Glutamatergic neuron (in vitro differentiated cells): ENCODE results near the gene GNL1. TPM values are rescaled to one million over a fixed set of nuclear protein-coding genes. Genes with fewer than 3 reads are reported as not detected.

Experiments used
- DNase-seq: peaks from one replicate; pipeline ENCODE4 v3.0.0; 2022
- H3K27ac Mint-ChIP-seq: one replicate; pipeline ENCODE4 v1.8.0; 2020; ENCODE audit warnings: mild to moderate bottlenecking, mixed read lengths, inconsistent platforms; ENCODE audit not compliant: unreplicated experiment
- H3K27me3 Mint-ChIP-seq: one replicate; pipeline ENCODE4 v1.8.0; 2020; ENCODE audit warnings: mild to moderate bottlenecking, moderate library complexity, mixed read lengths, inconsistent platforms; ENCODE audit not compliant: unreplicated experiment
- H3K36me3 Mint-ChIP-seq: one replicate; pipeline ENCODE4 v1.8.0; 2020; ENCODE audit warnings: mild to moderate bottlenecking, mixed read lengths, inconsistent platforms; ENCODE audit not compliant: unreplicated experiment
- H3K4me1 Mint-ChIP-seq: one replicate; pipeline ENCODE4 v1.8.0; 2020; ENCODE audit warnings: mild to moderate bottlenecking, low read depth, mixed read lengths, inconsistent platforms; ENCODE audit not compliant: unreplicated experiment
- H3K4me3 Mint-ChIP-seq: one replicate; pipeline ENCODE4 v1.8.0; 2020; ENCODE audit warnings: mild to moderate bottlenecking, mixed read lengths, inconsistent platforms; ENCODE audit not compliant: unreplicated experiment
- H3K9me3 Mint-ChIP-seq: one replicate; pipeline ENCODE4 v1.8.0; 2020; ENCODE audit warnings: mild to moderate bottlenecking, moderate library complexity, mixed read lengths, inconsistent platforms; ENCODE audit not compliant: unreplicated experiment
- total RNA-seq: library from RNA; stranded (reverse); fragmentation: NEBNext Ultra II Directional; extraction: Animal tissue kit (Norgen Biotek cat#: 25700); gene quantifications from one replicate; pipeline ENCODE4 v1.2.1, GENCODE V29; 2021; ENCODE audit not compliant: unreplicated experiment
- TF ChIP-seq, protein P1 (sequence below): fragments of 200-600 bp; sonication (generic); IDR thresholded peaks from one replicate; pipeline ENCODE4 v1.5.0; 2021; ENCODE audit not compliant: partially characterized antibody, unreplicated experiment

The GNL1 gene
- total RNA-seq, 1 donor from 2014 or later: 42.1 TPM

DNA sequence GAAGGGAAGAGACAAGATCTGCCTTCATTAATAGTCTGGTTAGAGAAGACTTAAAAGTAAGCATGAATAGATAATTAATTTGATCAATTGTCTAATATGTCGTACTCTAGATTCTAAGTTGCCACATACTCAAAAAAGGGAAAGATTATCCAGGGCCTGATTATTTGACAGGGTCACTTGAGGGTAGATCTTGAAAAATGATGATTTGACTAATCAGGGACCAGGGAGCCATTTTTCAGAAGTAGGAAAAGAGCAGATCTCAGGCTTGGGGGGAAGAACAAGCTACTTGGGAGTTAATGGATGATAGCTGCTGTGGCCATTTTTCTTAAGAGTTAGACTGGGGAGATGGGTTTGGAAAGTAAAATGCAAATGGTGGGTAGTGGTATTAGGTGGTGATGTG, 36.0 kb upstream of the GNL1 start:
- Mint-ChIP-seq H3K36me3 (no peaks in the 10 kb centered on the region), H3K9me3 (no peaks in the 10 kb centered on the region), H3K4me1 (no peaks in the 10 kb centered on the region), H3K27me3 (peaks cover 3% of the 10 kb centered on the region), H3K27ac (no peak overlapping the region), H3K4me3 (no peak overlapping the region)
- no peak for DNase-seq
- TF ChIP-seq, protein P1, sequence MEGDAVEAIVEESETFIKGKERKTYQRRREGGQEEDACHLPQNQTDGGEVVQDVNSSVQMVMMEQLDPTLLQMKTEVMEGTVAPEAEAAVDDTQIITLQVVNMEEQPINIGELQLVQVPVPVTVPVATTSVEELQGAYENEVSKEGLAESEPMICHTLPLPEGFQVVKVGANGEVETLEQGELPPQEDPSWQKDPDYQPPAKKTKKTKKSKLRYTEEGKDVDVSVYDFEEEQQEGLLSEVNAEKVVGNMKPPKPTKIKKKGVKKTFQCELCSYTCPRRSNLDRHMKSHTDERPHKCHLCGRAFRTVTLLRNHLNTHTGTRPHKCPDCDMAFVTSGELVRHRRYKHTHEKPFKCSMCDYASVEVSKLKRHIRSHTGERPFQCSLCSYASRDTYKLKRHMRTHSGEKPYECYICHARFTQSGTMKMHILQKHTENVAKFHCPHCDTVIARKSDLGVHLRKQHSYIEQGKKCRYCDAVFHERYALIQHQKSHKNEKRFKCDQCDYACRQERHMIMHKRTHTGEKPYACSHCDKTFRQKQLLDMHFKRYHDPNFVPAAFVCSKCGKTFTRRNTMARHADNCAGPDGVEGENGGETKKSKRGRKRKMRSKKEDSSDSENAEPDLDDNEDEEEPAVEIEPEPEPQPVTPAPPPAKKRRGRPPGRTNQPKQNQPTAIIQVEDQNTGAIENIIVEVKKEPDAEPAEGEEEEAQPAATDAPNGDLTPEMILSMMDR: no peak

DNA sequence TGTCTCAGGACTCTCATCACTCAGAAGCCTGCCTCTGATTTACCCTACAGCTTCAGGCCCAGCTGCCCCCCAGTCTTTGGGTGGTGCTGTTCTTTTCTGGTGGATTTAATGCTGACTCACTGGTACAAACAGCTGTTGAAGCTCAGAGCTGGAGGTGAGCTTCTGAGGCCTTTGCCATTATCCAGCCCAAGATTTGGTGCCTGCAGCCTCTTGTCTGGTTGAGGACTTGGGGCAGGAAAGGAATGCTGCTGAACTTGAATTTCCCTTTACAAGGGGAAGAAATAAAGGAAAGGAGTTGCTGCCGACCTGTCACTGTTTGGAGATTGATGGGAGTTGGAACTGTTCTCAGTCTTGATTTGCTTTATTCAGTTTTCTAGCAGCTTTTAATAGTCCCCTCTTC, 34.7 kb upstream of the GNL1 start:
- TF ChIP-seq, protein P1: no peak
- DNase-seq: no peak
- no peaks in the 10 kb centered on the region for H3K9me3 Mint-ChIP-seq
- H3K27me3 Mint-ChIP-seq: peaks cover 2% of the 10 kb centered on the region
- peaks cover 6% of the 10 kb centered on the region for H3K4me1 Mint-ChIP-seq
- no peaks in the 10 kb centered on the region for H3K36me3 Mint-ChIP-seq
- H3K27ac Mint-ChIP-seq: no peak overlapping the region
- H3K4me3 Mint-ChIP-seq: no peak overlapping the region

DNA sequence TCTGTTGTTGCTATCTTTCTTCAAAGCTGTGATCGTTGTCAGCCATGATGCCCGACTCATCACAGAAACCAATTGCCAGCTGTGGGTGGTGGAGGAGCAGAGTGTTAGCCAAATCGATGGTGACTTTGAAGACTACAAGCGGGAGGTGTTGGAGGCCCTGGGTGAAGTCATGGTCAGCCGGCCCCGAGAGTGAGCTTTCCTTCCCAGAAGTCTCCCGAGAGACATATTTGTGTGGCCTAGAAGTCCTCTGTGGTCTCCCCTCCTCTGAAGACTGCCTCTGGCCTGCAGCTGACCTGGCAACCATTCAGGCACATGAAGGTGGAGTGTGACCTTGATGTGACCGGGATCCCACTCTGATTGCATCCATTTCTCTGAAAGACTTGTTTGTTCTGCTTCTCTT, 34.2 kb upstream of the GNL1 start:
- no peak for DNase-seq
- Mint-ChIP-seq H3K27me3 (peaks cover 1% of the 10 kb centered on the region), H3K9me3 (no peaks in the 10 kb centered on the region), H3K36me3 (no peaks in the 10 kb centered on the region), H3K4me1 (peaks cover 9% of the 10 kb centered on the region), H3K4me3 (no peak overlapping the region), H3K27ac (no peak overlapping the region)
- TF ChIP-seq, protein P1: no peak

DNA sequence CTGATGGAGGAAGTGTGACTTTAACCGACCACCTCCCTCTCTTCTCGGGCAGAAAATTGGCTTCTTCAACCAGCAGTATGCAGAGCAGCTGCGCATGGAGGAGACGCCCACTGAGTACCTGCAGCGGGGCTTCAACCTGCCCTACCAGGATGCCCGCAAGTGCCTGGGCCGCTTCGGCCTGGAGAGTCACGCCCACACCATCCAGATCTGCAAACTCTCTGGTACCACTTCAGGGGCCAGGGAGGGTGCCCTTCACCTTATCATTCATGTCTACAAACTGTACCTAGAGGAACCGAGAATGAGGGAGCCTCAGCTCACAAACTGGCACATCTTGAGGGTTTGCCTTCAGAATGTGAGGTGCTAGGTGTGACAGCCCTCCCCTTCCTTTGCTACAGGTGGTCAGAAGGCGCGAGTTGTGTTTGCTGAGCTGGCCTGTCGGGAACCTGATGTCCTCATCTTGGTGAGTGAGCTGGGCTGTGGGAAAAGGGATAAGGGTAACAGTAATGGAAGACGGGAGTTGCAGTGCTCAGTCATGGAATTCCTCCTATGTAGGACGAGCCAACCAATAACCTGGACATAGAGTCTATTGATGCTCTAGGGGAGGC, 33.6 kb upstream of the GNL1 start:
- TF ChIP-seq, protein P1: no peak
- H3K4me1 Mint-ChIP-seq: peaks cover 11% of the 10 kb centered on the region
- no peak for DNase-seq
- H3K9me3 Mint-ChIP-seq: peaks cover 1% of the 10 kb centered on the region
- H3K4me3 Mint-ChIP-seq: no peak overlapping the region
- no peak overlapping the region for H3K27ac Mint-ChIP-seq
- no peaks in the 10 kb centered on the region for H3K36me3 Mint-ChIP-seq
- H3K27me3 Mint-ChIP-seq: peaks cover 2% of the 10 kb centered on the region

DNA sequence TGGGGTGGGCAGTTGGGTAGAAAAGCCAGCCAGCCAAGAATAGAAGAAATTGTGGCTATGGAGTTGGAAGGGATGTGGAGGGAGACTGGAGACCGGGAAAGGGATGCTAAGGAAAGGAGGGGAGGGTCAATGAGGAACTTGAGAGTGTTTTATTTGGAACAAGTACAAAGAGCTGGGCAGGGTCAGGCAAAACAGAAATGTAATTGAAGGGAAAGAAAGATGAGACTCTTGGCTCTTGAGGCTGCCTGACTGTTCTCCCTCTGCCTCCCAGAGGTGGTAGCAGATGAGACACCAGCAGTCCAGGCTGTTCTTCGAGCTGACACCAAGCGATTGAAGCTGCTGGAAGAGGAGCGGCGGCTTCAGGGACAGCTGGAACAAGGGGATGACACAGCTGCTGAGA, 27.6 kb upstream of the GNL1 start:
- no peak overlapping the region for H3K27ac Mint-ChIP-seq
- TF ChIP-seq, protein P1: no peak
- peaks cover 11% of the 10 kb centered on the region for H3K4me1 Mint-ChIP-seq
- no peak overlapping the region for H3K4me3 Mint-ChIP-seq
- H3K27me3 Mint-ChIP-seq: peaks cover 4% of the 10 kb centered on the region
- DNase-seq: no peak
- peaks cover 3% of the 10 kb centered on the region for H3K9me3 Mint-ChIP-seq
- peaks cover 4% of the 10 kb centered on the region for H3K36me3 Mint-ChIP-seq
